Cardiac atrium fibroblast (primary cell): ENCODE measurements around the gene FGA. TPM values are rescaled to one million over a fixed set of nuclear protein-coding genes. Genes with fewer than 3 reads are reported as not detected.

Source experiments
- total RNA-seq: library from RNA; depleted of rRNA; stranded (reverse); fragments of >200 nt; gene quantifications from 2 replicates; pipeline ENCODE4 v1.2.3, GENCODE V29; 2015

The FGA gene
- total RNA-seq = not detected in 2 replicates

DNA sequence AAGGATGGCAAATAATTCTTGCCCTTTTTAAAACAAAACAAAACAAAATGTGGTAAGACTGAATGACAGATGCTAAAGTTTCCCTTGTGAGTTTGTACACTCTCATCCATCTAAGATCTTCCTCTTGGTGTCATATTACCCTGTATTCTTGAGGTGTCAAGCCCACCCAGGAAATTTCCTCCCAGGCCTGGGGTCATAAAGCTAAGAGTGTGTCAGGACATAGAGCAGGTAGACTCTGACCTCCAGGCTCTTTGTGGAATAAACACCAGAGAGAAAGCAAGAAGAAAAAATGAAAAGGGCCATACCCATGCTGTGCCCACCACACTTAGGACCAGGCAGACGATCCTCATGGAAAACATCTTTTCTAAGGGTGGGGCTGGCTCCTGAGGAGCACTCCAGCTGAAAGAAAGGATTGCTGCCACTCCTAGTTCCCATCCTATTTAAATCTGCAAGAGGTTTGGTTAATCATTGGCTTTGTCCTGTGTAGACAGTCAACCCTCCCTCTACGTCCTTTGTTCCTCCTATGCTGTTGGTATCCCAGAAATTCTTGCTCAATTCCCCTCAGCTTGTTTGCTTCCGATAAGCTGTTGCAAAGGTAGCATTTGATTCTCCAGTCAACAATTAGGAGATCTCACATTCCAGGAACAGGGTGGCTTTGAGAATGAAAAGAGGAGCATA is at the start of gene FGA:
Gene FGA (minus strand): TSS at position 414 of the 678 bp plus-strand sequence. CDS start 55 bp downstream, at position 359.

DNA sequence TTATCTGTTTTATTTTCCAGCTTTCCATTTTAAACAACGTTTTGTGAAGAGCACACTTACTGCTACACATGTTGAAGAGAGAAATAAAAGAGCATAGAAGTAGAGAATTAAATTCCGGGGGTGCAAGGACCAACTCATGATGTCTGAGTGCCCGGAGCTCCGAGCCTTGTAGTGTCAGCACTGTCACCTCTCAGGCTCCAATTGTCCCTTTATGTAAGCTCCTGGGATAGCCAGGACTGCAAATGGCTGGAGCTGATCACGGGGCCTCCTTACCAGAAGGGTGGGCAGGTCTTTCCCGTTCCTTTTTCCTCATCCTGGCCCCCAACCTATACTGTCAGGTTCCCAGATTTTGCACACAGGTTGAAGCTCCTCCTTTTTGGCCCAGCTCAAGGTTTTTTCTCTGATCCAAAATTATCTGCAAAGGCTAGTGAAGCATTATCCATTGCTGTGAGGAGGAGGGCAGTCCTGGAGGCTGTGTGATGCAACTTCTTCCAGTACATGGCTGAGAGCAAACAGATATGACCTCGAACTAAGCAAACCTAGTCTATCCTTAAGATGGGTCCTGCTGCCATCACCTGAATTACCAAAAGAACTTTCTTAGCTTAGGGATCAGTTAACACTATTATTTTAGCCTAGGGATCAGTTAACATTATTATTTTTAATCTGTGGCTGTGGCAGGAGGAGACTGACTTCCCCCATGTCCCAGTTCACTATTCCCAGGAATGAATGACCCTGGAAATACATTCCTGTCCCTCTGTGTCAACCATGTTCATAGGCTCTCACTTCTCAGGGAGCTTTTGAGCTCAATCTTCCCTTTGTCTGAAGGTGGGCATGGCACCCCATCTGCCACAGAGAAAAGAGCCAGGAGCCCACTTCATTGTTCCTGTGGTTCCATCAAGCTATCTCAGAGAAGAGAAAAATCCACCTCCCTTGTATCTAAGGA is 22.2 kb upstream of the FGA start, which contains the start of gene FGG:
Gene FGG (minus strand): TSS at position 185 of the 943 bp plus-strand sequence. CDS start 47 bp downstream, at position 138.

DNA sequence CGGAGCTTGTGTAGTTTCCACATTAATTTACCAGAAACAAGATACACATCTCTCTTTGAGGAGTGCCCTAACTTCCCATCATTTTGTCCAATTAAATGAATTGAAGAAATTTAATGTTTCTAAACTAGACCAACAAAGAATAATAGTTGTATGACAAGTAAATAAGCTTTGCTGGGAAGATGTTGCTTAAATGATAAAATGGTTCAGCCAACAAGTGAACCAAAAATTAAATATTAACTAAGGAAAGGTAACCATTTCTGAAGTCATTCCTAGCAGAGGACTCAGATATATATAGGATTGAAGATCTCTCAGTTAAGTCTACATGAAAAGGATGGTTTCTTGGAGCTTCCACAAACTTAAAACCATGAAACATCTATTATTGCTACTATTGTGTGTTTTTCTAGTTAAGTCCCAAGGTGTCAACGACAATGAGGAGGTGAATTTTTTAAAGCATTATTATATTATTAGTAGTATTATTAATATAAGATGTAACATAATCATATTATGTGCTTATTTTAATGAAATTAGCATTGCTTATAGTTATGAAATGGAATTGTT is 27.8 kb downstream of the FGA start, which contains the start of gene FGB:
Gene FGB (plus strand): TSS at position 315 of the 558 bp plus-strand sequence. CDS start 8 bp downstream, at position 323.

DNA sequence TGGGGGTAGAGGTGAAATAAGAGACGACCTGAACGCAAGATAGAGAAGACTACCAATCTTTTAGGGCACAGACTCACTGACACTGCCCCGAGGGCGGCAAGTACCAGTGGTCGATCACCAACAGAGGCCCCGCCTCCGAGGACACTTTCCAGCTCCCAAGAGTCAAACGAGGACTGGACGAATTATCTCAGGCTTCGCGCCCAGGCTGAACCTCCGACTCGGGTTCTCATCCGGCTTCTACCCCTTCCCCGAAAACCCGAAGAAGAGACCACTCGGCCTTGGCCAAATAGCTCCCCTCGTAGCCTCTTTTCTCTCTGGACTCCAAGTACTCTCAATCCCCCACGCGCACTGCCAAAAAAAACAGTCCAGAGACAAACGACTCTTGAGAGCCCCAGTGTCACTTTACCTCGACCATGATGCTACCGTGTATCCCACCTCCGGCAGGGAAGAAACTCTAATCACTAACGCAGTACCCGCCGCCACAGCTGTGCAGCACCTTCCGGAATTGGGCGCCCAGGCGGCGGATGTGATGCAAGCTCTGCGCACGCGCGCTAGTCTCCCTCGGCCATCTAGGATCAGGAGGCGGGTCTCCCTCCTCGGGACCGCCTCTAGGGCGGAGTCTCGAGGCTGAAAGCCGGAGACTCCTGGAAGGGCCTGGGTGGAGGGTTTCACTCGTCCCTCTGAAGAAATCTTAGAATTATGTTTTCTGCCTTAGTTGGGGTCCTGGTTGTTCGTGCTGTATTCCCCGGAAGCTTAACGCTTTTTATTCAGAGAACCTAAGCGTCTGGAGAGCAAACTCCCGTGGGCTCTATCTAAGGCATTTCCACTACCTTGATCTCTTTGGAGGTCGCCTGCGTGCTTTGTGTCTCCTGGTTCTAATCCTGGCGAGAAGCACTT is 40.4 kb downstream of the FGA start, which contains the start of gene PLRG1:
Gene PLRG1 (minus strand): TSS at position 507 of the 897 bp plus-strand sequence. CDS start 92 bp downstream, at position 415.

Other genes starting within 250 kb of the FGA start
- not detected in 2 replicates for gene DCHS2, start 98.9 kb downstream of the FGA start, total RNA-seq
- gene PLRG1, start 40.3 kb downstream of the FGA start, total RNA-seq = 39.0 and 58.1 TPM in 2 replicates
- not detected in 2 replicates for gene FGB, start 27.7 kb downstream of the FGA start, total RNA-seq
- not detected in 2 replicates for gene FGG, start 21.9 kb upstream of the FGA start, total RNA-seq
- 0.36 and 1.8 TPM in 2 replicates for gene LRAT, start 153.3 kb upstream of the FGA start, total RNA-seq
- not detected in 2 replicates for gene RBM46, start 190.5 kb upstream of the FGA start, total RNA-seq